Esophagus (tissue), 2 donors: ENCODE results near the gene SMARCD3. TPM values are rescaled to one million over a fixed set of nuclear protein-coding genes. Genes with fewer than 3 reads are reported as not detected.

Experiments
- H3K27ac ChIP-seq, 2 donors: one replicate each; pipeline ENCODE4 v1.5.1; 2013; ENCODE audit warnings: low read depth in 2 of 2, mild to moderate bottlenecking in 2 of 2, inconsistent platforms in 1 of 2, low read length in 1 of 2, moderate library complexity in 1 of 2
- H3K27me3 ChIP-seq, 2 donors: one replicate each; pipeline ENCODE4 v1.6.1; 2013; ENCODE audit warnings: low read length in 2 of 2, control low read depth in 1 of 2, mild to moderate bottlenecking in 1 of 2; ENCODE audit not compliant: insufficient read depth in 2 of 2, control insufficient read depth in 1 of 2
- H3K36me3 ChIP-seq, 2 donors: one replicate each; pipeline ENCODE4 v1.6.1; 2013; ENCODE audit warnings: low read length in 1 of 2; ENCODE audit not compliant: control insufficient read depth in 2 of 2, insufficient read depth in 2 of 2
- H3K4me1 ChIP-seq, 2 donors: one replicate each; pipeline ENCODE4 v1.6.1; 2013; ENCODE audit warnings: low read length in 1 of 2; ENCODE audit not compliant: control insufficient read depth in 2 of 2, insufficient read depth in 2 of 2
- H3K4me3 ChIP-seq, 2 donors: one replicate each; pipeline ENCODE4 v1.5.1; 2013; ENCODE audit warnings: low read length in 2 of 2, mild to moderate bottlenecking in 2 of 2, low read depth in 1 of 2, moderate library complexity in 1 of 2
- H3K9me3 ChIP-seq, 2 donors: one replicate each; pipeline ENCODE4 v1.6.1; 2013; ENCODE audit warnings: mild to moderate bottlenecking in 2 of 2, low read depth in 1 of 2, low read length in 1 of 2, moderate library complexity in 1 of 2; ENCODE audit not compliant: control insufficient read depth in 2 of 2, insufficient read depth in 1 of 2
- WGBS, 2 donors: extraction: QIAGEN DNeasy Blood & Tissue Kit; methylation state at CpG; one replicate each; pipeline ENCODE4 v1.1.7; 2013; 5-methylcytosine and 5-hydroxymethylcytosine counted together
- polyA plus RNA-seq, 2 donors: library from polyadenylated mRNA; stranded (reverse); fragments of 200-250 nt; gene quantifications; one replicate each; pipeline ENCODE4 v1.2.3, GENCODE V29; 2013
- donor health status: healthy with polysubstance abuse.
- donor health status: Bipolar disorder and iron deficiency.

SMARCD3 gene
- 1 to 10 TPM; 7.5 to 8.3 TPM for polyA plus RNA-seq

DNA sequence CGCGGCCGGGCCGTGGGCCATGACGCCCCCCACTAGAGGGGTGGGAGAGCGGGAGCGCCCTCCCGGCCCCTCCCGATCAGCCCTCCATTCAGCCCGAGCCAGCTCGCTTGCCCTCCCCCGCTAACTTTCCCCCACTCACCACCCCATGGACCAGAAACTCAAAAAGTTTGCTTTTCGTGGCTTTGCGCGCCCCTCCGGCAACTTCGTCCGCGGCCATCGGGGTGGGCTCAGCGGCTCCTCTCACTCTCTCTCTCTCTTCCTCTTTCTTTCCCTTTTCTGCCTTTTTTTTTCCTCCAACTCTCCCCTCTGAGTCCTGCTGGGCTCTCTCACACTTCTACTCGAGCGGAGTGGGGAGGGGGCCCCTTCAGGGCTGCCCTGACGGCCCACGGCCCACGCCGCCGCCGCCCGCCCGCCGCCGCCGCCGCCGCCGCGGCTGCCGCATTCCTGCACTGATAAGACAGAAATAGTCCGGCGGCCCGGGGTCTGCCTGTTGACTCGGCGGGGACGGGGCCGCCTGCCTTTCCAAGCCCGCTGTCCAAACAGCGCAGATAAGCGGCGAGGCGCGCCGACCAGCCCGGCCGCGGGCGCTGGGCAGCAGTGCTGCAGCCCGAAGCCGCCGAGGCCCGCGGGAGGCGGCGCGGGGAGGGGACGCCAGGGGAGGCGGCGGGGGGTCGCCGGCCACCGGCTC, at the start of gene SMARCD3:
TSS of gene SMARCD3 (minus strand) at position 349 of the 688 bp plus-strand sequence. CDS start at position 217, 132 bp downstream.
- WGBS, 2 donors, result 1% methylated on average over 63 to 71 of the region's 71 CpGs
- Histone ChIP-seq H3K9me3 (no peaks in the 10 kb centered on the region), H3K27me3 (no peaks in the 10 kb centered on the region), H3K27ac (peak within 1 kb of the TSS; percentile 79 to 85), H3K36me3 (no peaks in the 10 kb centered on the region), H3K4me3 (peak within 1 kb of the TSS; percentile 50 to 53), H3K4me1 (peaks cover 6 to 21% of the 10 kb centered on the region in 2 donors)

GRCh38 chr7:151296202-151296992, 47.9 kb upstream of the SMARCD3 start:
- 45 to 54% methylated on average over 3 of the region's 3 CpGs for WGBS, 2 donors

GRCh38 chr7:151292850-151293249, 44.4 kb upstream of the SMARCD3 start:
- WGBS, 2 donors, result 84% methylated on average over 3 of the region's 3 CpGs
- Histone ChIP-seq H3K36me3 (no peaks in the 10 kb centered on the region), H3K27ac (no peak overlapping the region), H3K4me3 (no peak overlapping the region), H3K27me3 (no peaks in the 10 kb centered on the region), H3K4me1 (no peaks in the 10 kb centered on the region), H3K9me3 (peaks cover 0 to 2% of the 10 kb centered on the region in 2 donors)

More at GRCh38 chr7:151296202-151296992, 47.9 kb upstream of the SMARCD3 start:
- Histone ChIP-seq H3K4me3 (no peak overlapping the region), H3K27ac (no peak overlapping the region), H3K27me3 (no peaks in the 10 kb centered on the region), H3K9me3 (peaks cover 0 to 5% of the 10 kb centered on the region in 2 donors), H3K4me1 (no peaks in the 10 kb centered on the region), H3K36me3 (no peaks in the 10 kb centered on the region)

DNA sequence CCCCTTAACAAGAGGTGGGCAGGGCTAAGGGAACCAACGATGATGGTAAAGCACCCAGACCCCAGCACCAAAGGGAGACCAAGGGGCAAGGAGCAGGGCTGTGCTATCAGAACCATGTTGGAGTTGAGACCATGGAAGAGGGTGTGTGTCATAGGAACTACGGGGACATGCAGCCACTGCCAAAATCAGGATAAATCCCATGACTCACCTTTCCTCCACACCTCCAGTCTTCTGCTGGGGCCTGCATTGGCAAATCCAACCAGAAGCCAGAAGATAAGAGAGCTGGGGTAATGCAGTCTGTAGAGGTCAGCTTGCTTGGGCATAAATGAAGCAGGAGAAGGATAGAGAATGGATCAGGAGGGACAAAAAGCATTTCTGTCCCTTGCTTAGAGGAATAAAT, 42.7 kb upstream of the SMARCD3 start:
- Histone ChIP-seq H3K4me3 (no peak overlapping the region), H3K27ac (no peak overlapping the region), H3K36me3 (no peaks in the 10 kb centered on the region), H3K27me3 (no peaks in the 10 kb centered on the region), H3K4me1 (no peaks in the 10 kb centered on the region), H3K9me3 (peaks cover 0 to 2% of the 10 kb centered on the region in 2 donors)
- WGBS, 2 donors, result 65 to 70% methylated on average over 2 of the region's 2 CpGs

DNA sequence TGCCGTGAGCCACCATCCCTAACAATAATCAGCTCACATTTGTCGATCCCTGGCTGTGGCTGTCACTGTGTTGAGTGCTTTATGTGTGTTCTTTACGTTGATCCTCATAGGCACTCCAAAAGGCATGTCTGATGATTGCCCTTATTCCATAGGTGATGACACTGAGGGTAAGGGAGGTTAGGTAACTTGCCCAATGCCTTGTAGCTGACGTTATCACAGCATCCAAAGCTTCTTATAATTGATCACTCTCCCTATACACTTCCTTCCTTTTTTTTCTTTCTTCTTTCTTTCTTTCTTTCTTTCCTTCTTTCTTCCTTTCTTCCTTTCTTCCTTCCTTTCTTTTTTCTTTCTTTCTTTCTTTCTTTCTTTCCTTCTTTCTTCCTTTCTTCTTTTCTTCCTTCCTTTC, 41.9 kb upstream of the SMARCD3 start:
- H3K36me3 ChIP-seq, result no peaks in the 10 kb centered on the region
- no peaks in the 10 kb centered on the region for H3K9me3 ChIP-seq
- H3K27ac ChIP-seq, result no peak overlapping the region
- no peak overlapping the region for H3K4me3 ChIP-seq
- no peaks in the 10 kb centered on the region for H3K27me3 ChIP-seq
- WGBS, 2 donors, result 65 to 71% methylated on average over 4 of the region's 4 CpGs
- H3K4me1 ChIP-seq, result no peaks in the 10 kb centered on the region

DNA sequence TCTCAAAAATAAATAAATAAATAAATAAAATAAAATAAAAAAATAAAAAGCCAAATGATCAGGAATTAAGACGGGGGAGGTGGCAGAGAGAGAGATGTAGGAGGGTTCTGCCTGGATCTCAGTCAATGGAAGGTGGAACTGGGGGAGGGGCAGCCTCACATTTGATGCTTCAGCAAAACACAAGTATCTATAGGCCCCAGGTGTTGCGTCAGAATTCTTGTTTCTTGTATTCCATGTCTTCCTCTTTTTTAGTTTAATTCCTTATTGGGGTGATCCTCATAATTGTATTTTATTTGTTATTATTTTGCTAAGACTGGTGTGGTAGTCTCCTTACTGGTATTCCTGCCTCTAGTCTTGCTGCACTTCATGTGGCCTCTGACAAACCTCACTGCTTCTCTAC, 41.4 kb upstream of the SMARCD3 start:
- no peak overlapping the region for H3K27ac ChIP-seq
- 86 to 88% methylated on average over 2 of the region's 2 CpGs for WGBS, 2 donors
- H3K27me3 ChIP-seq, result no peaks in the 10 kb centered on the region
- no peak overlapping the region for H3K4me3 ChIP-seq
- H3K4me1 ChIP-seq, result no peaks in the 10 kb centered on the region
- no peaks in the 10 kb centered on the region for H3K9me3 ChIP-seq
- H3K36me3 ChIP-seq, result no peaks in the 10 kb centered on the region

- Histone ChIP-seq H3K36me3 (no peaks in the 10 kb centered on the region), H3K27me3 (no peaks in the 10 kb centered on the region)
Measured at GRCh38 chr7:151286148-151286547, 37.7 kb upstream of the SMARCD3 start.

GRCh38 chr7:151283302-151283701, 34.8 kb upstream of the SMARCD3 start:
- H3K27me3 ChIP-seq, result no peaks in the 10 kb centered on the region
- no peaks in the 10 kb centered on the region for H3K36me3 ChIP-seq
- WGBS, 2 donors, result 86 to 91% methylated on average over 2 of the region's 2 CpGs
- no peak overlapping the region for H3K27ac ChIP-seq
- no peaks in the 10 kb centered on the region for H3K4me1 ChIP-seq
- H3K4me3 ChIP-seq, result no peak overlapping the region
- no peaks in the 10 kb centered on the region for H3K9me3 ChIP-seq

More at GRCh38 chr7:151286148-151286547, 37.7 kb upstream of the SMARCD3 start:
- WGBS, 2 donors, result 46 to 48% methylated on average over 2 of the region's 2 CpGs
- H3K4me3 ChIP-seq, result no peak overlapping the region
- no peaks in the 10 kb centered on the region for H3K9me3 ChIP-seq
- no peaks in the 10 kb centered on the region for H3K4me1 ChIP-seq
- H3K27ac ChIP-seq, result no peak overlapping the region

DNA sequence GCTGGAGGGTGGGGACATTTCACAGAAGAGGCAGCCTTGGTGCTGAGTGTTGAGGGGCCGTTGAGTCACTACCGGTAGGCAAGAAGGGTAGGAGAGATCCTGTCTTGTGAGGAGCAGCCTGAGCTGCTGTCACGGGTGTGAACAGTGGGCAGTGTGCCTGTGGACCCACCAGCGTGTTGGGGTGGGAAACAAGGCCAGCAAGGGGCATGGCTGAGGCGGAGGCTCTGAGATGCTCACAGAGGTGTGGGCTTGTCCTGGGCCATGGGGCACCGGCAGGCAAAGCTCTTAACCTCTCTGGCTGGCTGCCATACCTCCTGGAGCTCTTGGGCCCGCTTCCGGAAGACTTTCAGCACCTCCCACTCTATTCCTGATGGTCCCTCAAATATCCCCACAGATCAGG, 33.6 kb upstream of the SMARCD3 start:
- H3K4me3 ChIP-seq, result no peak overlapping the region
- H3K36me3 ChIP-seq, result no peaks in the 10 kb centered on the region
- no peaks in the 10 kb centered on the region for H3K9me3 ChIP-seq
- no peaks in the 10 kb centered on the region for H3K27me3 ChIP-seq
- 76 to 80% methylated on average over 8 of the region's 8 CpGs for WGBS, 2 donors
- H3K27ac ChIP-seq, result no peak overlapping the region
- H3K4me1 ChIP-seq, result peaks cover 0 to 7% of the 10 kb centered on the region in 2 donors
